H1 (cell line): ENCODE data around the gene RRP1B. TPM values are rescaled to one million over a fixed set of nuclear protein-coding genes. Genes with fewer than 3 reads are reported as not detected.

Experiments used
- CTCF ChIA-PET: fragments of 300-600 bp; sonication (Branson Sonifier 250); formaldehyde crosslinking; loops from one replicate; lab custom pipeline; 2021; ENCODE audit not compliant: partially characterized antibody; lab: Charles Lee
- POLR2A ChIA-PET: fragments of 300-600 bp; sonication (Branson Sonifier 250); formaldehyde crosslinking; loops from one replicate; lab custom pipeline; 2021; ENCODE audit warnings: inconsistent platforms; ENCODE audit not compliant: partially characterized antibody; lab: Charles Lee
- DNase-seq, 2 experiments: peaks; one replicate each; pipeline versions ENCODE4 v3.0.0 to v3.0.0-alpha.2; 2010 to 2022; ENCODE audit warnings: low spot score in 2 of 2, low read depth in 1 of 2, mixed read lengths in 1 of 2
- FAIRE-seq: peaks from 2 replicates; lab custom pipeline; 2011; peaks lifted over from hg19 to GRCh38; lab: Jason Lieb, UNC
- H2AFZ ChIP-seq: 2 replicates; pipeline ENCODE4 v1.8.1; 2012; ENCODE audit warnings: low read length, inconsistent platforms
- H2AK5ac ChIP-seq: 2 replicates; pipeline ENCODE4 v1.6.1; 2013; ENCODE audit warnings: low read depth, low read length
- H2BK120ac ChIP-seq: replicated peaks from 2 replicates; pipeline ENCODE3; 2013; ENCODE audit warnings: low read depth, low read length, inconsistent platforms
- H2BK12ac ChIP-seq: 2 replicates; pipeline ENCODE4 v1.6.1; 2013; ENCODE audit warnings: low read depth, low read length
- H2BK15ac ChIP-seq: 2 replicates; pipeline ENCODE4 v1.6.1; 2013; ENCODE audit warnings: low read length
- H2BK20ac ChIP-seq: 2 replicates; pipeline ENCODE4 v1.6.1; 2013; ENCODE audit warnings: low read length
- H2BK5ac ChIP-seq: 2 replicates; pipeline ENCODE4 v1.6.1; 2013; ENCODE audit warnings: low read depth, low read length
- H3K14ac ChIP-seq: 2 replicates; pipeline ENCODE4 v1.6.1; 2013; ENCODE audit warnings: inconsistent platforms; ENCODE audit not compliant: insufficient read length
- H3K18ac ChIP-seq: 2 replicates; pipeline ENCODE4 v1.6.1; 2013; ENCODE audit warnings: low read length; ENCODE audit errors: extremely low read depth
- H3K23ac ChIP-seq: 2 replicates; pipeline ENCODE4 v1.6.1; 2013; ENCODE audit warnings: inconsistent platforms; ENCODE audit not compliant: insufficient read length
- H3K23me2 ChIP-seq: 2 replicates; pipeline ENCODE4 v1.6.1; 2013; ENCODE audit warnings: low read depth, low read length
- H3K27ac ChIP-seq: 2 replicates; pipeline ENCODE4 v1.6.1; 2011; ENCODE audit warnings: low read depth, low read length, inconsistent platforms
- H3K27me3 ChIP-seq, 4 experiments: replicated peaks in 1 of 4; 1 replicate in 1 of 4; 2 replicates in 3 of 4; pipeline versions ENCODE4 v1.6.1 to v1.8.1; 2011 to 2013; ENCODE audit warnings: low read length in 3 of 4, mild to moderate bottlenecking in 3 of 4, inconsistent platforms in 2 of 4, mixed read lengths in 2 of 4, moderate library complexity in 1 of 4; ENCODE audit not compliant: control insufficient read depth in 3 of 4, insufficient read depth in 3 of 4; ENCODE audit errors: extremely low read depth in 1 of 4
- H3K36me3 ChIP-seq, 4 experiments: 2 replicates each; pipeline versions ENCODE4 v1.6.1 to v1.8.1; 2011 to 2013; ENCODE audit warnings: mild to moderate bottlenecking in 4 of 4, low read length in 3 of 4, moderate library complexity in 2 of 4, control low read depth in 1 of 4, inconsistent platforms in 1 of 4; ENCODE audit not compliant: insufficient read depth in 4 of 4, control insufficient read depth in 2 of 4
- H3K4ac ChIP-seq: replicated peaks from 2 replicates; pipeline ENCODE3; 2013; ENCODE audit warnings: low read length, low read depth, mixed read lengths, inconsistent platforms; ENCODE audit not compliant: insufficient read length
- H3K4me1 ChIP-seq, 4 experiments: replicated peaks in 1 of 4; 1 replicate in 1 of 4; 2 replicates in 3 of 4; pipeline versions ENCODE4 v1.6.1 to v1.8.1; 2011 to 2013; ENCODE audit warnings: low read length in 3 of 4, inconsistent platforms in 2 of 4, mixed read lengths in 1 of 4; ENCODE audit not compliant: insufficient read depth in 4 of 4, control insufficient read depth in 3 of 4
- H3K4me2 ChIP-seq, 2 experiments: 2 replicates each; pipeline versions ENCODE4 v1.6.1 to v1.8.1; 2011 to 2013; ENCODE audit warnings: low read depth in 2 of 2, low read length in 2 of 2, control low read depth in 1 of 2, inconsistent platforms in 1 of 2, mild to moderate bottlenecking in 1 of 2; ENCODE audit not compliant: insufficient read depth in 1 of 2
- H3K4me3 ChIP-seq, 4 experiments: fragments of 200-600, 300-600 bp in 1 of 4; sonication (generic), shearing (Covaris generic), sonication (Bioruptor Twin) in 1 of 4; 2 replicates each; pipeline versions ENCODE4 v1.5.1 to v1.8.1; 2011 to 2016; ENCODE audit warnings: low read length in 4 of 4, low read depth in 3 of 4, control low read depth in 2 of 4, inconsistent platforms in 2 of 4, mild to moderate bottlenecking in 2 of 4, mixed read lengths in 1 of 4, moderate library complexity in 1 of 4; ENCODE audit not compliant: insufficient read depth in 2 of 4; ENCODE audit errors: extremely low read depth in 1 of 4
- H3K56ac ChIP-seq: replicated peaks from 2 replicates; pipeline ENCODE3; 2013; ENCODE audit warnings: low read depth, mild to moderate bottlenecking, mixed read lengths, low read length, inconsistent platforms; ENCODE audit not compliant: insufficient read length
- H3K79me1 ChIP-seq: 2 replicates; pipeline ENCODE4 v1.6.1; 2013; ENCODE audit warnings: low read depth, low read length, control low read depth
- H3K79me2 ChIP-seq, 2 experiments: 2 replicates each; pipeline versions ENCODE4 v1.6.1 to v1.8.1; 2012 to 2013; ENCODE audit warnings: low read length in 2 of 2, mild to moderate bottlenecking in 2 of 2, inconsistent platforms in 1 of 2; ENCODE audit not compliant: insufficient read depth in 2 of 2, control insufficient read depth in 1 of 2
- H3K9ac ChIP-seq, 4 experiments: replicated peaks in 1 of 4; 1 replicate in 1 of 4; 2 replicates in 3 of 4; pipeline versions ENCODE4 v1.6.1 to v1.8.1; 2011 to 2013; ENCODE audit warnings: low read depth in 3 of 4, low read length in 3 of 4, control low read depth in 2 of 4, mild to moderate bottlenecking in 2 of 4, moderate library complexity in 2 of 4, inconsistent platforms in 1 of 4; ENCODE audit errors: extremely low read depth in 1 of 4
- H3K9me3 ChIP-seq, 2 experiments: 2 replicates each; pipeline versions ENCODE4 v1.6.1 to v1.8.1; 2012 to 2013; ENCODE audit warnings: mild to moderate bottlenecking in 2 of 2, moderate library complexity in 2 of 2, control low read depth in 1 of 2, inconsistent platforms in 1 of 2, low read depth in 1 of 2, low read length in 1 of 2, mixed read lengths in 1 of 2; ENCODE audit not compliant: insufficient read depth in 2 of 2
- H4K20me1 ChIP-seq, 2 experiments: replicated peaks in 1 of 2; 2 replicates each; pipeline versions ENCODE3 to v1.8.1; 2011 to 2013; ENCODE audit warnings: inconsistent platforms in 2 of 2, low read length in 2 of 2, mild to moderate bottlenecking in 1 of 2; ENCODE audit not compliant: insufficient read depth in 2 of 2, control insufficient read depth in 1 of 2
- H4K5ac ChIP-seq: 2 replicates; pipeline ENCODE4 v1.6.1; 2013; ENCODE audit warnings: low read length, low read depth, mixed read lengths, inconsistent platforms; ENCODE audit not compliant: insufficient read length
- H4K8ac ChIP-seq: 2 replicates; pipeline ENCODE4 v1.8.0; 2013; ENCODE audit warnings: mild to moderate bottlenecking, moderate library complexity, low read length, inconsistent platforms; ENCODE audit not compliant: insufficient read depth; ENCODE audit errors: extremely low read depth
- H4K91ac ChIP-seq: replicated peaks from 2 replicates; pipeline ENCODE3; 2013; ENCODE audit warnings: low read length, mixed read lengths, inconsistent platforms; ENCODE audit not compliant: insufficient read length
- EZH2 ChIP-seq: fragments of 200-600 bp; sonication (generic); IDR thresholded peaks from 2 replicates; pipeline ENCODE4 v1.7.1; 2012; ENCODE audit warnings: low read depth, mild to moderate bottlenecking, moderate library complexity, low read length, inconsistent platforms; ENCODE audit not compliant: severe bottlenecking
- WGBS, 2 experiments: shearing (Covaris generic) in 1 of 2; methylation state at CpG; one replicate each; pipeline versions ENCODE4 v1.1.6 to v1.1.7; 2013 to 2015; ENCODE audit warnings: low lambda C conversion rate in 2 of 2, mixed read lengths in 2 of 2, inconsistent platforms in 1 of 2, low coverage in 1 of 2, missing lambda C conversion rate in 1 of 2; ENCODE audit not compliant: insufficient replicate concordance in 2 of 2, insufficient coverage in 1 of 2, insufficient read length in 1 of 2; ENCODE audit errors: extremely low coverage in 1 of 2, missing lambda C conversion rate in 1 of 2; 5-methylcytosine and 5-hydroxymethylcytosine counted together
- polyA plus RNA-seq, 7 experiments: library from polyadenylated mRNA; depleted of rRNA in 3 of 7; stranded (reverse) in 5 of 7; unstranded in 2 of 7; fragments of >200 nt in 5 of 7; fragments of 200-250 nt in 2 of 7; gene quantifications; 1 replicate in 5 of 7; 2 replicates in 1 of 7; 4 replicates in 1 of 7; pipeline versions ENCODE4 v1.2.1 to v1.2.3, GENCODE V29; 2011 to 2013; ENCODE audit warnings: missing spikeins in 2 of 7, mixed read lengths in 2 of 7
- total RNA-seq: library from RNA; stranded (reverse); fragmentation: NEBNext Ultra II Directional; extraction: Animal tissue kit (Norgen Biotek cat#: 25700); gene quantifications from 2 replicates; pipeline ENCODE4 v1.2.1, GENCODE V29; 2021
- TF ChIP-seq, protein P1 (sequence below), 3 experiments: IDR thresholded peaks; 1 replicate in 2 of 3; 2 replicates in 1 of 3; pipeline versions ENCODE4 v1.5.1 to v1.6.1; 2011; ENCODE audit warnings: low read length in 3 of 3, mild to moderate bottlenecking in 3 of 3, inconsistent platforms in 2 of 3, low read depth in 1 of 3, moderate library complexity in 1 of 3; ENCODE audit not compliant: insufficient read depth in 1 of 3; ENCODE audit errors: control extremely low read depth in 1 of 3

Gene RRP1B
- total and polyA plus RNA-seq, 2 of the 8 experiments (the other 6 are each of a cell fraction or from before 2014, with no cell fraction given) = 25.8 to 97.3 TPM

DNA sequence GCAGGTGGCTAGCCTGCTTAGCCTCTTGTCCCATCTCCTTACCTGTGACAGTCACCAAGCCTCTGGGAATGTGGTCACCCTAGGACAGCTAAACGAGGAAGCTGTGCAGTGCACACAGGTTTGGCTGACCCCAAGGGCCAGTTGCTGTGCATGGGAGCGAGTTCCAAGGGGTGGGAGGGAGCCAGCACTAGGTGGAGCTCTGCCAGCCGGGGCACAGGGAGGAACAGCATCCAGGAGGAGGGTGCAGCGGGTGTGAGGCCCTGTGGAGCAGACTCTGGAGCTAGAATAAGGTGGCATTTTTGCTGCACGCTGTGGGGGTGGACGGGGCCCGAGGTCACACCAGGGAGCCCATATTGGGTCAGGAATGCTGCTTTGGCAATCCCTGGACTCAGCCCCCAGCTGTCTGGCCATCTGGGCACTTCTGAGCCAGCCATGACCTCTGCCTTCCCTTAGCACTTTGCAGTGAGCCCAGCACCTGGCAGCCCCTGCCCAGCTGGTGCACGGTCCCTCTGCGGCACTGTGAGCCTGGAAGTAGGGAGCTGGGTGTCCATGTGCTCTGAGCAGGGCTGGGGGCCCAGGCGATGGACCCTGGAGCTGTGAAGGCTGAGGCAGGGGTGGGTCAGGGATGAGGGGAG is 68.3 kb downstream of the RRP1B start:
- ChIA-PET POLR2A (interaction anchor here (0.8 to 6.8 kb wide), 13 partner anchors 7 to 69 kb away, joined by 3 to 41 read pairs (median 13); partner anchors contain the start of genes HSF2BP, PDXK, RRP1 and RRP1B), CTCF (interaction anchor here (0.6 to 3.7 kb wide), 23 partner anchors 8 to 1388 kb away, joined by 3 to 13 read pairs (median 5); no protein-coding TSS in a partner anchor)
- Histone ChIP-seq H2BK12ac (peak overlapping the region; percentile 1; the same call in 1 of the 2 replicates), H3K9ac (peak overlapping the region in 2 of 4 experiments; percentile 60 to 75; a peak in 2 of 7 replicates), H3K4me3 (peak overlapping the region in 1 of 4 experiments; percentile 83; a peak in 1 of 8 replicates), H2AK5ac (peak overlapping the region; percentile 1; the same call in 1 of the 2 replicates), H3K56ac (no peak overlapping the region), H4K8ac (peak overlapping the region; percentile 45), H4K5ac (no peak overlapping the region), H3K4me2 (peak overlapping the region; percentile 71 to 90), H4K91ac (peak overlapping the region; percentile 96), H2BK120ac (no peak overlapping the region), H3K4me1 (peaks cover 0 to 21% (median 11%) of the 10 kb centered on the region in 4 experiments; a peak in 6 of 7 replicates), H3K36me3 (no peaks in the 10 kb centered on the region), H3K27me3 (no peaks in the 10 kb centered on the region), H3K27ac (no peak overlapping the region; the same call in 1 of the 2 replicates), H3K18ac (peak overlapping the region; percentile 4; the same call in 1 of the 2 replicates), H3K79me1 (peaks cover 14% of the 10 kb centered on the region; the same call in 1 of the 2 replicates), H2AFZ (no peak overlapping the region), H2BK15ac (peak overlapping the region; percentile 90), H3K14ac (no peak overlapping the region), H4K20me1 (peaks cover 0 to 6% of the 10 kb centered on the region in 2 experiments), H2BK5ac (peak overlapping the region; percentile 97), H3K79me2 (peaks cover 0 to 52% of the 10 kb centered on the region in 2 experiments; a peak in 3 of 4 replicates), H3K23ac (no peak overlapping the region), H2BK20ac (no peak overlapping the region), H3K23me2 (peaks cover 9% of the 10 kb centered on the region; the same call in 1 of the 2 replicates), H3K9me3 (no peaks in the 10 kb centered on the region), H3K4ac (peak overlapping the region; percentile 27)
- no peak for TF ChIP-seq EZH2
- TF ChIP-seq, protein P1, sequence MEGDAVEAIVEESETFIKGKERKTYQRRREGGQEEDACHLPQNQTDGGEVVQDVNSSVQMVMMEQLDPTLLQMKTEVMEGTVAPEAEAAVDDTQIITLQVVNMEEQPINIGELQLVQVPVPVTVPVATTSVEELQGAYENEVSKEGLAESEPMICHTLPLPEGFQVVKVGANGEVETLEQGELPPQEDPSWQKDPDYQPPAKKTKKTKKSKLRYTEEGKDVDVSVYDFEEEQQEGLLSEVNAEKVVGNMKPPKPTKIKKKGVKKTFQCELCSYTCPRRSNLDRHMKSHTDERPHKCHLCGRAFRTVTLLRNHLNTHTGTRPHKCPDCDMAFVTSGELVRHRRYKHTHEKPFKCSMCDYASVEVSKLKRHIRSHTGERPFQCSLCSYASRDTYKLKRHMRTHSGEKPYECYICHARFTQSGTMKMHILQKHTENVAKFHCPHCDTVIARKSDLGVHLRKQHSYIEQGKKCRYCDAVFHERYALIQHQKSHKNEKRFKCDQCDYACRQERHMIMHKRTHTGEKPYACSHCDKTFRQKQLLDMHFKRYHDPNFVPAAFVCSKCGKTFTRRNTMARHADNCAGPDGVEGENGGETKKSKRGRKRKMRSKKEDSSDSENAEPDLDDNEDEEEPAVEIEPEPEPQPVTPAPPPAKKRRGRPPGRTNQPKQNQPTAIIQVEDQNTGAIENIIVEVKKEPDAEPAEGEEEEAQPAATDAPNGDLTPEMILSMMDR (IDR thresholded peaks at IDR 0.05; ENCODE audit: control extremely low read depth in 1 of 3, insufficient read depth in 1 of 3, low read depth in 1 of 3, low read length in 3 of 3) = peak in 2 of 3 experiments; percentile 29 to 50; a peak in 1 of 4 replicates
- no peak for DNase-seq
- FAIRE-seq = no peak
- 77% methylated on average over 10 of the region's 10 CpGs; no CpG with 5 or more reads in 1 of the 2 experiments for WGBS, 2 experiments
